ENCODE results near the gene NPR1. TPM values are rescaled to one million over a fixed set of nuclear protein-coding genes. Genes with fewer than 3 reads are reported as not detected.

The NPR1 gene
- total and polyA plus RNA-seq, 2 of the 13 experiments (the other 11 are each of a cell fraction or from before 2014, with no cell fraction given) = not detected

DNA sequence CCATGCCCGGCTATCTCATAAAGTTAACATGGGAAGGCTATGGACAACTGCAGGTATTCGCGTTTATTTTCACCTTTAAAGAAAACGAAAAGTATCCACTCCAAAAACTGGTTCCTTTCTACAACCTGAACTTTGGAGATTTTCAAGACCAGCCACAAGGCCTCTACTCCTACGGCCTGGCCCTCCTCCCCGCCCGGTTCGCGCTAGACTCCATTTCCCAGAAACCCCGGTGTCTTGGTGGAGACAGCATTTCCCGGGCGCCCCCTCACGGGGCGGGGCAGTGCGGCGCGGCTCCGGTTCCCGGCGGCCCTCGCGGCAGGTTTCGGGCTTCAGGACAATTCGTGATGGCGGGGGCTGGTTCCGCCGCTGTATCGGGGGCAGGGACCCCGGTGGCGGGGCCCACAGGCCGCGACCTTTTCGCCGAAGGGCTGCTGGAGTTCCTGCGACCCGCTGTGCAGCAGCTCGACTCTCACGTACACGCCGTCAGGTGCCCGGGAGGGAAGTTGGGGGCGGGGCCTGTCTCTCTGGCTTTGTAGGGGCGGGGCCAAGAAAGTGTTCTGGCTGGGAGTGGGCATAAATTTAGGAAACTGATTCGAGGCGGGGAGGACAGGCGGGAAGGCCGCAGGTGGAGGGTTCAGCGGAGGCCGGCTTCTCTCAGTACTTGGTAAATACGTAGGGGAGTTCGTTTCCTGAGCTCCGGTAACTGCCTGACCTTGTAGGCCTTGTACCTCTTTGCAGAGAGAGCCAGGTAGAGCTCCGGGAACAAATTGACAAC is 19.9 kb upstream of the NPR1 start, which contains the start of gene SNAPIN (continued):
- no peak for TF ChIP-seq ZNF407 (CRISPR knock-in tag; IDR thresholded peaks at IDR 0.05; ENCODE audit: not compliant biosample characterization)
- no peak for TF ChIP-seq KAT7 (CRISPR knock-in tag; IDR thresholded peaks at IDR 0.05; ENCODE audit: borderline replicate concordance)
- TF ChIP-seq FOXO1 (CRISPR knock-in tag; IDR thresholded peaks at IDR 0.05) = peak; percentile 45; the same call in 1 of the 2 replicates
- no peak for TF ChIP-seq TCF7L2 (IDR thresholded peaks at IDR 0.05; ENCODE audit: low read depth, low read length)
- no peak; the same call in 1 of the 2 replicates for TF ChIP-seq ARHGAP35 (CRISPR knock-in tag; IDR thresholded peaks at IDR 0.05; ENCODE audit: borderline replicate concordance)
- TF ChIP-seq, protein P1, sequence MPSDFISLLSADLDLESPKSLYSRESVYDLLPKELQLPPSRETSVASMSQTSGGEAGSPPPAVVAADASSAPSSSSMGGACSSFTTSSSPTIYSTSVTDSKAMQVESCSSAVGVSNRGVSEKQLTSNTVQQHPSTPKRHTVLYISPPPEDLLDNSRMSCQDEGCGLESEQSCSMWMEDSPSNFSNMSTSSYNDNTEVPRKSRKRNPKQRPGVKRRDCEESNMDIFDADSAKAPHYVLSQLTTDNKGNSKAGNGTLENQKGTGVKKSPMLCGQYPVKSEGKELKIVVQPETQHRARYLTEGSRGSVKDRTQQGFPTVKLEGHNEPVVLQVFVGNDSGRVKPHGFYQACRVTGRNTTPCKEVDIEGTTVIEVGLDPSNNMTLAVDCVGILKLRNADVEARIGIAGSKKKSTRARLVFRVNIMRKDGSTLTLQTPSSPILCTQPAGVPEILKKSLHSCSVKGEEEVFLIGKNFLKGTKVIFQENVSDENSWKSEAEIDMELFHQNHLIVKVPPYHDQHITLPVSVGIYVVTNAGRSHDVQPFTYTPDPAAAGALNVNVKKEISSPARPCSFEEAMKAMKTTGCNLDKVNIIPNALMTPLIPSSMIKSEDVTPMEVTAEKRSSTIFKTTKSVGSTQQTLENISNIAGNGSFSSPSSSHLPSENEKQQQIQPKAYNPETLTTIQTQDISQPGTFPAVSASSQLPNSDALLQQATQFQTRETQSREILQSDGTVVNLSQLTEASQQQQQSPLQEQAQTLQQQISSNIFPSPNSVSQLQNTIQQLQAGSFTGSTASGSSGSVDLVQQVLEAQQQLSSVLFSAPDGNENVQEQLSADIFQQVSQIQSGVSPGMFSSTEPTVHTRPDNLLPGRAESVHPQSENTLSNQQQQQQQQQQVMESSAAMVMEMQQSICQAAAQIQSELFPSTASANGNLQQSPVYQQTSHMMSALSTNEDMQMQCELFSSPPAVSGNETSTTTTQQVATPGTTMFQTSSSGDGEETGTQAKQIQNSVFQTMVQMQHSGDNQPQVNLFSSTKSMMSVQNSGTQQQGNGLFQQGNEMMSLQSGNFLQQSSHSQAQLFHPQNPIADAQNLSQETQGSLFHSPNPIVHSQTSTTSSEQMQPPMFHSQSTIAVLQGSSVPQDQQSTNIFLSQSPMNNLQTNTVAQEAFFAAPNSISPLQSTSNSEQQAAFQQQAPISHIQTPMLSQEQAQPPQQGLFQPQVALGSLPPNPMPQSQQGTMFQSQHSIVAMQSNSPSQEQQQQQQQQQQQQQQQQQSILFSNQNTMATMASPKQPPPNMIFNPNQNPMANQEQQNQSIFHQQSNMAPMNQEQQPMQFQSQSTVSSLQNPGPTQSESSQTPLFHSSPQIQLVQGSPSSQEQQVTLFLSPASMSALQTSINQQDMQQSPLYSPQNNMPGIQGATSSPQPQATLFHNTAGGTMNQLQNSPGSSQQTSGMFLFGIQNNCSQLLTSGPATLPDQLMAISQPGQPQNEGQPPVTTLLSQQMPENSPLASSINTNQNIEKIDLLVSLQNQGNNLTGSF (CRISPR knock-in tag; IDR thresholded peaks at IDR 0.05) = no peak
- peak; percentile 52; the same call in 1 of the 2 replicates for TF ChIP-seq ESRRA (CRISPR knock-in tag; IDR thresholded peaks at IDR 0.05; ENCODE audit: low read depth)
- TF ChIP-seq LCORL (IDR thresholded peaks at IDR 0.05) = no peak
- TF ChIP-seq LCORL (CRISPR knock-in tag; IDR thresholded peaks at IDR 0.05) = peak; percentile 80
- peak; percentile 73; the same call in 1 of the 2 replicates for TF ChIP-seq IRF2 (CRISPR knock-in tag; IDR thresholded peaks at IDR 0.05)
- TF ChIP-seq ELF1 (CRISPR knock-in tag; IDR thresholded peaks at IDR 0.05) = peak; percentile 83
- peak; percentile 58; the same call in 1 of the 2 replicates for TF ChIP-seq ZNF546 (CRISPR knock-in tag; conservative IDR thresholded peaks at IDR 0.05)

Data from HepG2 (cell line).